Muscle of back (tissue), 11 donors: Measurements from ENCODE around the gene SGF29. TPM values are rescaled to one million over a fixed set of nuclear protein-coding genes. Genes with fewer than 3 reads are reported as not detected.
A peak's percentile ranks its signal among the peaks of the same experiment; 100 is the strongest.
"Not testable (repeated sequence)": the region's sequence is repeated elsewhere in the genome, so short reads cannot be mapped to it uniquely, and the experiment has no call there.

Experiments used
- DNase-seq, 3 donors: peaks; one replicate each; pipeline versions ENCODE4 v3.0.0 to v3.0.0-alpha.2; 2013
- polyA plus RNA-seq, 10 donors: library from polyadenylated mRNA; unstranded; fragments of 120-200 nt; gene quantifications; one replicate each; pipeline ENCODE4 v1.2.1, GENCODE V29; 2013; ENCODE audit not compliant: insufficient read length in 10 of 10

The SGF29 gene
- polyA plus RNA-seq, 10 donors: 5.9 to 18.4 (median 14.7) TPM

- DNase-seq: no peak
Measured at GRCh38 chr16:28592511-28592910, 38.8 kb downstream of the SGF29 start.

GRCh38 chr16:28592979-28593553 lies 39.3 kb downstream of the SGF29 start:
- no peak for DNase-seq

- not testable (repeated sequence) for DNase-seq
Measured at GRCh38 chr16:28595451-28595850, 41.7 kb downstream of the SGF29 start.

- DNase-seq: no peak
Measured at GRCh38 chr16:28596115-28596630, 42.5 kb downstream of the SGF29 start.

- no peak for DNase-seq
Measured at GRCh38 chr16:28596840-28597691, 43.3 kb downstream of the SGF29 start, which contains the start of gene SULT1A2. Gene SULT1A2 (minus strand): TSS chr16:28597050. CDS start chr16:28595930, 1,120 bp downstream.

- no peak for DNase-seq
Measured at GRCh38 chr16:28597692-28598261, 44.1 kb downstream of the SGF29 start.

- not testable (repeated sequence) for DNase-seq
Measured at GRCh38 chr16:28599377-28600285, 45.9 kb downstream of the SGF29 start.

- DNase-seq: not testable (repeated sequence)
Measured at GRCh38 chr16:28600965-28601364, 47.2 kb downstream of the SGF29 start.

GRCh38 chr16:28601589-28601988 lies 47.9 kb downstream of the SGF29 start:
- DNase-seq: not testable (repeated sequence)

GRCh38 chr16:28602062-28602461 lies 48.3 kb downstream of the SGF29 start:
- DNase-seq: not testable (repeated sequence)

- DNase-seq: no peak
Measured at GRCh38 chr16:28602529-28602928, 48.8 kb downstream of the SGF29 start.

- DNase-seq: no peak
Measured at GRCh38 chr16:28603381-28604185, 49.9 kb downstream of the SGF29 start.

GRCh38 chr16:28604186-28604565 lies 50.5 kb downstream of the SGF29 start:
- no peak for DNase-seq

- no peak for DNase-seq
Measured at GRCh38 chr16:28606291-28607115, 52.8 kb downstream of the SGF29 start.

- no peak for DNase-seq
Measured at GRCh38 chr16:28607116-28607623, 53.5 kb downstream of the SGF29 start.

GRCh38 chr16:28607681-28608495 lies 54.2 kb downstream of the SGF29 start:
- DNase-seq: not testable (repeated sequence)

GRCh38 chr16:28608496-28608808 lies 54.7 kb downstream of the SGF29 start:
- DNase-seq: not testable (repeated sequence)

GRCh38 chr16:28608867-28609596 lies 55.3 kb downstream of the SGF29 start:
- DNase-seq: peak in 1 of 3 donors; percentile 40
